IMR-90 (cell line): ENCODE measurements around the gene TMCC1.

Experiments
- CHD1 ChIP-seq: IDR thresholded peaks from 2 replicates; pipeline ENCODE4 v1.6.1; 2012; ENCODE audit warnings: low read depth, low read length, improper control_type of control experiment
- FOS ChIP-seq: fragments of 150-350 bp; IDR thresholded peaks from 2 replicates; pipeline ENCODE4 v1.6.1; 2016; ENCODE audit warnings: low read depth, low read length
- POLR2A ChIP-seq: IDR thresholded peaks from 2 replicates; pipeline ENCODE4 v1.6.1; 2012; ENCODE audit warnings: mild to moderate bottlenecking, low read depth, low read length
- TF ChIP-seq, protein P1 (sequence below): conservative IDR thresholded peaks from 2 replicates; pipeline ENCODE4 v1.5.1; 2012; ENCODE audit warnings: mild to moderate bottlenecking, low read depth, low read length, improper control_type of control experiment

DNA sequence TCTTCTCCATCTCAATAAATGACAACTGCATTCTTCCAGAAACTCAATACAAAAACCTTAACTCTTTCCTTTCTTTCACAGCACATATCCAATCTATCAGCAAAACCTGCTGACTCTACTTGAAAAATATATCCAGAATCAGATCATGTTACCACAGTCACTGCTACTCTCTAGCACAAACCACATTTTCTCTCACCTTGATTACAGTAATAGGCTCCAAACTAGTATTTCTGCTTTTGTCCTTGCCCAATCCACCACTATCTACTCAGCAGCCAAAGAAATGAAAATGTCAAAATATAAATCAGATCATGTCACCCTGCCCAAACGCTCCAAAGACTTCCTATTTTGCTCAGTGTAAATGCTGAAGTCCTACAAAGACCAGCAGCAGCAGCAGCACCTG lies 15.2 kb downstream of the TMCC1 start:
- TF ChIP-seq, protein P1, sequence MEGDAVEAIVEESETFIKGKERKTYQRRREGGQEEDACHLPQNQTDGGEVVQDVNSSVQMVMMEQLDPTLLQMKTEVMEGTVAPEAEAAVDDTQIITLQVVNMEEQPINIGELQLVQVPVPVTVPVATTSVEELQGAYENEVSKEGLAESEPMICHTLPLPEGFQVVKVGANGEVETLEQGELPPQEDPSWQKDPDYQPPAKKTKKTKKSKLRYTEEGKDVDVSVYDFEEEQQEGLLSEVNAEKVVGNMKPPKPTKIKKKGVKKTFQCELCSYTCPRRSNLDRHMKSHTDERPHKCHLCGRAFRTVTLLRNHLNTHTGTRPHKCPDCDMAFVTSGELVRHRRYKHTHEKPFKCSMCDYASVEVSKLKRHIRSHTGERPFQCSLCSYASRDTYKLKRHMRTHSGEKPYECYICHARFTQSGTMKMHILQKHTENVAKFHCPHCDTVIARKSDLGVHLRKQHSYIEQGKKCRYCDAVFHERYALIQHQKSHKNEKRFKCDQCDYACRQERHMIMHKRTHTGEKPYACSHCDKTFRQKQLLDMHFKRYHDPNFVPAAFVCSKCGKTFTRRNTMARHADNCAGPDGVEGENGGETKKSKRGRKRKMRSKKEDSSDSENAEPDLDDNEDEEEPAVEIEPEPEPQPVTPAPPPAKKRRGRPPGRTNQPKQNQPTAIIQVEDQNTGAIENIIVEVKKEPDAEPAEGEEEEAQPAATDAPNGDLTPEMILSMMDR = no peak
- no peak for TF ChIP-seq CHD1
- no peak for TF ChIP-seq POLR2A
- TF ChIP-seq FOS = no peak
